Hepatocyte (in vitro differentiated cells): ENCODE results near the gene MROH2B. TPM values are rescaled to one million over a fixed set of nuclear protein-coding genes. Genes with fewer than 3 reads are reported as not detected.

Experiments
- DNase-seq: peaks from one replicate; pipeline ENCODE4 v3.0.0-alpha.2; 2016; ENCODE audit warnings: low spot score
- H2AFZ ChIP-seq: fragments of 200-600 bp; sonication (generic); 2 replicates; pipeline ENCODE4 v1.6.0; 2016; ENCODE audit warnings: antibody characterized with exemption, mild to moderate bottlenecking
- H3K27ac ChIP-seq: fragments of 200-600 bp; sonication (generic); 2 replicates; pipeline ENCODE4 v1.5.1; 2016; ENCODE audit warnings: mild to moderate bottlenecking
- H3K27me3 ChIP-seq: fragments of 200-600 bp; sonication (generic); 2 replicates; pipeline ENCODE4 v1.6.1; 2016
- H3K36me3 ChIP-seq: fragments of 200-600 bp; sonication (generic); replicated peaks from 2 replicates; pipeline ENCODE4 v1.5.1; 2016; ENCODE audit warnings: low read depth; ENCODE audit not compliant: insufficient read depth
- H3K4me1 ChIP-seq: fragments of 200-600 bp; sonication (generic); 2 replicates; pipeline ENCODE4 v1.5.1; 2016; ENCODE audit warnings: mild to moderate bottlenecking, moderate library complexity; ENCODE audit not compliant: insufficient read depth
- H3K4me2 ChIP-seq: fragments of 200-600 bp; sonication (generic); 2 replicates; pipeline ENCODE4 v1.6.0; 2016
- H3K4me3 ChIP-seq: fragments of 200-600 bp; sonication (generic); 2 replicates; pipeline ENCODE4 v1.5.1; 2016; ENCODE audit warnings: mild to moderate bottlenecking
- H3K79me2 ChIP-seq: fragments of 200-600 bp; sonication (generic); 2 replicates; pipeline ENCODE4 v1.6.0; 2017; ENCODE audit warnings: mild to moderate bottlenecking
- H3K9me2 ChIP-seq: fragments of 200-600 bp; sonication (generic); replicated peaks from 2 replicates; pipeline ENCODE4 v1.6.0; 2017; ENCODE audit warnings: mild to moderate bottlenecking; ENCODE audit not compliant: insufficient read depth
- H3K9me3 ChIP-seq: fragments of 200-600 bp; sonication (generic); 2 replicates; pipeline ENCODE4 v1.5.1; 2016; ENCODE audit warnings: low read depth, mild to moderate bottlenecking
- H4K20me1 ChIP-seq: fragments of 200-600 bp; sonication (generic); 2 replicates; pipeline ENCODE4 v1.6.0; 2016; ENCODE audit warnings: mild to moderate bottlenecking; ENCODE audit not compliant: insufficient read depth, poor library complexity, severe bottlenecking
- EZH2 ChIP-seq: fragments of 200-600 bp; sonication (generic); IDR thresholded peaks from 2 replicates; pipeline ENCODE4 v1.6.1; 2016; ENCODE audit warnings: antibody characterized with exemption, mild to moderate bottlenecking, borderline replicate concordance
- EZH2phosphoT487 ChIP-seq: fragments of 200-600 bp; sonication (generic); IDR thresholded peaks from one replicate; pipeline ENCODE4 v1.6.1; 2018; ENCODE audit warnings: antibody characterized with exemption, mild to moderate bottlenecking, low read depth, moderate library complexity; ENCODE audit not compliant: unreplicated experiment, severe bottlenecking
- WGBS: methylation state at CpG from one replicate; pipeline ENCODE4 v1.1.6; 2016; ENCODE audit warnings: low lambda C conversion rate; ENCODE audit errors: missing lambda C conversion rate; 5-methylcytosine and 5-hydroxymethylcytosine counted together
- polyA plus RNA-seq: library from polyadenylated mRNA; unstranded; fragments of >200 nt; fragmentation: Nextera tagmentation; extraction: Ambion mirVana; gene quantifications from 2 replicates; pipeline ENCODE4 v1.2.1, GENCODE V29; 2016
- total RNA-seq: library from RNA; depleted of rRNA; stranded (reverse); fragments of >200 nt; gene quantifications from 2 replicates; pipeline ENCODE4 v1.2.3, GENCODE V29; 2014
- TF ChIP-seq, protein P1 (sequence below): fragments of 200-600 bp; sonication (generic); IDR thresholded peaks from 2 replicates; pipeline ENCODE4 v1.5.1; 2016; ENCODE audit warnings: antibody characterized with exemption, mild to moderate bottlenecking; ENCODE audit not compliant: poor library complexity

The MROH2B gene
- total RNA-seq (not detected in 2 replicates), polyA plus RNA-seq (not detected in 2 replicates)

DNA sequence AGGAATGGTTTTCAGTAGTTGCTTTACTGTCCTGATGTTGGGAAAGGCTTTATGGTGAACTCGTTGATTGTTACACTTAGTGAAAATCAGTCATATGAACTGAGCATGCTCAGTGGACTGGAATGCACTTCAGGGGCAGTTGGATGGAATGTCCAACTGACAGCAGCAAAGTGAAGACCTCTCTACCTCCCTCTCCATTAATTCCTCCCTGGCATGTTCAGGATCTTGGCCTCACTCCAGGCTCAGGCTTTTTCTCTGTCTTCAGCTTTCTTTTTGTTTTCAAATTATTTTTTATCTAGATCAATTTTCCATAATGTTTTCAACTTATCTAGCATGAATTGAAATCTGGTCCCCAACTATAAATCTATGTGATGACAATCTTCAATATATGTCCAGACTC lies at the start of gene MROH2B:
TSS of gene MROH2B (minus strand) at position 101 of the 400 bp plus-strand sequence. CDS start 490 bp downstream, outside the sequence.
- Histone ChIP-seq H3K4me1 (no peaks in the 10 kb centered on the region), H3K4me2 (no peak within 1 kb of the TSS), H3K27ac (no peak within 1 kb of the TSS), H3K9me2 (no peaks in the 10 kb centered on the region), H3K36me3 (no peaks in the 10 kb centered on the region), H3K79me2 (no peaks in the 10 kb centered on the region), H4K20me1 (no peaks in the 10 kb centered on the region), H2AFZ (no peak within 1 kb of the TSS), H3K27me3 (no peaks in the 10 kb centered on the region), H3K4me3 (no peak within 1 kb of the TSS), H3K9me3 (no peaks in the 10 kb centered on the region)
- WGBS, result 95% methylated on average over 1 of the region's 1 CpG
- TF ChIP-seq EZH2phosphoT487 (no peak), EZH2 (no peak)
- TF ChIP-seq, protein P1, sequence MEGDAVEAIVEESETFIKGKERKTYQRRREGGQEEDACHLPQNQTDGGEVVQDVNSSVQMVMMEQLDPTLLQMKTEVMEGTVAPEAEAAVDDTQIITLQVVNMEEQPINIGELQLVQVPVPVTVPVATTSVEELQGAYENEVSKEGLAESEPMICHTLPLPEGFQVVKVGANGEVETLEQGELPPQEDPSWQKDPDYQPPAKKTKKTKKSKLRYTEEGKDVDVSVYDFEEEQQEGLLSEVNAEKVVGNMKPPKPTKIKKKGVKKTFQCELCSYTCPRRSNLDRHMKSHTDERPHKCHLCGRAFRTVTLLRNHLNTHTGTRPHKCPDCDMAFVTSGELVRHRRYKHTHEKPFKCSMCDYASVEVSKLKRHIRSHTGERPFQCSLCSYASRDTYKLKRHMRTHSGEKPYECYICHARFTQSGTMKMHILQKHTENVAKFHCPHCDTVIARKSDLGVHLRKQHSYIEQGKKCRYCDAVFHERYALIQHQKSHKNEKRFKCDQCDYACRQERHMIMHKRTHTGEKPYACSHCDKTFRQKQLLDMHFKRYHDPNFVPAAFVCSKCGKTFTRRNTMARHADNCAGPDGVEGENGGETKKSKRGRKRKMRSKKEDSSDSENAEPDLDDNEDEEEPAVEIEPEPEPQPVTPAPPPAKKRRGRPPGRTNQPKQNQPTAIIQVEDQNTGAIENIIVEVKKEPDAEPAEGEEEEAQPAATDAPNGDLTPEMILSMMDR, result no peak
- DNase-seq, result no peak

DNA sequence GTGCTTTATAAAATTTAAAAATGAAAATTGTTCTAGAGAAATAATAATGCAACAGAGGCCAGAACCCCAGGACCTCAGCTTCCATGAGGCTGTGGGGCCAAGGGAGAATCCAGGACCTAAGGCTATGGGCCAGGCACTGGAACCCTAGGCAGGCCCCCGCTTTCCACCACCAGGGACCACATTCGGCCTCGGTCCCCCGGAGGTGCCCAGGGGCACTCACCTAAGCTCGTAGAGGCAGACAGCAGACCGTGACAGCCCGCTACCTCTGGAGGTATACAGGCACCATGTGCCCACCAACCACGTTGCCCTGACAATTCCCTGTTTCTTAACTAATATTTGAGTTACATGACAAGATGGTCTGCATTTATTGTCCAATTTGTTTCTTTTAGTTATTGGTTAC lies 49.5 kb upstream of the MROH2B start:
- Histone ChIP-seq H3K27ac (no peak overlapping the region), H3K79me2 (no peaks in the 10 kb centered on the region), H3K4me2 (no peak overlapping the region), H3K9me3 (no peaks in the 10 kb centered on the region), H3K36me3 (no peaks in the 10 kb centered on the region), H4K20me1 (no peaks in the 10 kb centered on the region), H3K9me2 (no peaks in the 10 kb centered on the region), H3K4me3 (no peak overlapping the region), H3K4me1 (no peaks in the 10 kb centered on the region), H3K27me3 (no peaks in the 10 kb centered on the region), H2AFZ (no peak overlapping the region)
- DNase-seq, result no peak
- TF ChIP-seq EZH2phosphoT487, result no peak
- no peak for TF ChIP-seq EZH2
- TF ChIP-seq, protein P1, result no peak
- WGBS, result 92% methylated on average over 8 of the region's 8 CpGs

DNA sequence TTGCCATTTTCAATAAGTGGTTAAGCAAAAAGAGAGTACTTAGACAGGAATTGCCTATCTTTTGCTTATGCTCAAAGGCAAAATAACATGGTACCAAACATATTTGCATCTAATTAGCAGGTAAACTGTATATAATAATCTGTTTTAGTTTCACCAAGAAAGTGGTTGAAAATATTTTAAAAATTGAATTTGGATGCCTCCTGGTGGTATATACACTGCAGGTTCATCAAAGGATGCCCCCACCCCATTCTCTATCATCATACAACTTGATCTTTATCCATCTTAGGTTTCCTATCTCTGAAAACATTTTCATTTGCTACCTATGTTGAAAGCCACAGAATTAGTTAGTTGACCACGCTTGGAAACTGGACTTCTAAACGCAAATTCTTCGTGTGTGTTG lies 47.0 kb upstream of the MROH2B start:
- 96% methylated on average over 3 of the region's 3 CpGs for WGBS
- Histone ChIP-seq H3K36me3 (no peaks in the 10 kb centered on the region), H3K4me1 (no peaks in the 10 kb centered on the region), H3K9me2 (no peaks in the 10 kb centered on the region), H4K20me1 (no peaks in the 10 kb centered on the region), H3K4me3 (no peak overlapping the region), H3K27ac (no peak overlapping the region), H3K9me3 (no peaks in the 10 kb centered on the region), H3K79me2 (no peaks in the 10 kb centered on the region), H3K4me2 (no peak overlapping the region), H2AFZ (no peak overlapping the region), H3K27me3 (no peaks in the 10 kb centered on the region)
- TF ChIP-seq, protein P1, result no peak
- TF ChIP-seq EZH2phosphoT487, result no peak
- TF ChIP-seq EZH2, result no peak
- no peak for DNase-seq

DNA sequence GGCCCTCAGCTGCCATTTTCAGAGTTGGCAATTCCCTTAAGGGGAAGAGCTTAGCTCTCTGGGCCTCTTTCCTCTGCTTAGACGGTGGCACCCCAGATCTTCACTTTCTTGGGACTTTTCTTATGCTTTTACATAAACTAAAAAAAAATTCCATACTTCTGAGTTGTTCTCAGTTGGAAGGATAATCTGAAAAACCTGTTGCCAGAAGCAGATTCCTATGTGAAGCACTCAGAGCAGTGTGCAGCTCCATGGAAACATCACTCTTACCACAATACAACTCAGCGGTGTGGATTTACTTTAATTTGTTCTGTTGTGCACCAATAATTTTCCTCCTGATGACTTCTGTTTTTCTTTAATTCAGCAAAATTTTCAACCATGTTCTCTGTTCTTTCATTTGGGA lies 44.1 kb upstream of the MROH2B start:
- Histone ChIP-seq H3K4me2 (no peak overlapping the region), H3K79me2 (no peaks in the 10 kb centered on the region), H3K27me3 (no peaks in the 10 kb centered on the region), H2AFZ (no peak overlapping the region), H3K4me1 (no peaks in the 10 kb centered on the region), H3K36me3 (no peaks in the 10 kb centered on the region), H3K4me3 (no peak overlapping the region), H4K20me1 (no peaks in the 10 kb centered on the region), H3K27ac (no peak overlapping the region), H3K9me3 (no peaks in the 10 kb centered on the region), H3K9me2 (no peaks in the 10 kb centered on the region)
- TF ChIP-seq, protein P1, result no peak
- TF ChIP-seq EZH2phosphoT487, result no peak
- no peak for TF ChIP-seq EZH2
- no peak for DNase-seq
- WGBS, result 75% methylated on average over 2 of the region's 2 CpGs
